ENCODE results near the gene ARF6.
"Not testable (repeated sequence)": the region's sequence is repeated elsewhere in the genome, so short reads cannot be mapped to it uniquely, and the experiment has no call there.

The ARF6 gene

GRCh38 chr14:49936246-49936645, 43.4 kb downstream of the ARF6 start:
- in situ Hi-C loops (cut with MboI; ENCODE audit: low sequenced_read_pairs) = not testable (repeated sequence)

- in situ Hi-C loops (cut with MboI; ENCODE audit: low sequenced_read_pairs) = not testable (repeated sequence)
These were observed 44.0 kb downstream of the ARF6 start for GRCh38 chr14:49936882-49937281.

- in situ Hi-C loops (cut with MboI; ENCODE audit: low sequenced_read_pairs) = not testable (repeated sequence)
These were observed 46.3 kb downstream of the ARF6 start for GRCh38 chr14:49939215-49939614.

GRCh38 chr14:49939884-49940510, 47.1 kb downstream of the ARF6 start:
- in situ Hi-C loops (cut with MboI; ENCODE audit: low sequenced_read_pairs) = no loop called here

- in situ Hi-C loops (cut with MboI; ENCODE audit: low sequenced_read_pairs) = no loop called here
These were observed 48.0 kb downstream of the ARF6 start for GRCh38 chr14:49940808-49941421.

GRCh38 chr14:49942090-49942489, 49.2 kb downstream of the ARF6 start:
- in situ Hi-C loops (cut with MboI; ENCODE audit: low sequenced_read_pairs) = no loop called here

- in situ Hi-C loops (cut with MboI; ENCODE audit: low sequenced_read_pairs) = no loop called here
These were observed 51.6 kb downstream of the ARF6 start for GRCh38 chr14:49944501-49944900.

- in situ Hi-C loops (cut with MboI; ENCODE audit: low sequenced_read_pairs) = no loop called here
These were observed 52.8 kb downstream of the ARF6 start for GRCh38 chr14:49945448-49946319.
